ENCODE measurements around the gene NT5C1B. TPM values are rescaled to one million over a fixed set of nuclear protein-coding genes. Genes with fewer than 3 reads are reported as not detected.
"Not testable (repeated sequence)": the region's sequence is repeated elsewhere in the genome, so short reads cannot be mapped to it uniquely, and the experiment has no call there.

The NT5C1B gene
- total RNA-seq, result not detected
- polyA plus RNA-seq (ENCODE audit: insufficient read depth, low read depth, low replicate concordance), result not detected
- long read RNA-seq, donor 1, result 0 reads
- long read RNA-seq, donor 2, result 0 reads
- long read RNA-seq, donor 3, result 0 reads
- long read RNA-seq, donor 4, result 0 reads
- long read RNA-seq, donor 5, result 0 reads
- long read RNA-seq, donor 6, result 0 reads
- long read RNA-seq, donor 7, partial matches to known transcripts, result 0 of 1 reads
- long read RNA-seq, donor 7, other reads (novel, unspliced or antisense), result 1 of 1 reads
- long read RNA-seq, donor 8, result 0 reads
- long read RNA-seq, donor 9, result 0 reads
- long read RNA-seq, donor 10, result 0 reads

GRCh38 chr2:18589354-18589753 is at the start of gene NT5C1B:
NT5C1B (minus strand) TSS chr2:18589569; CDS start chr2:18589468, 101 bp downstream.
- Histone ChIP-seq H3K4me3 (ENCODE audit: low read length in 3 of 3) (no peak within 1 kb of the TSS), H3K4me1 (ENCODE audit: control insufficient read depth in 2 of 3, insufficient read depth in 2 of 3, low read depth in 1 of 3, low read length in 3 of 3) (no peaks in the 10 kb centered on the region), H3K36me3 (ENCODE audit: control insufficient read depth in 2 of 3, insufficient read depth in 3 of 3, low read length in 3 of 3) (no peaks in the 10 kb centered on the region), H3K9me3 (ENCODE audit: control insufficient read depth in 2 of 3, insufficient read depth in 1 of 3, low read length in 3 of 3) (no peaks in the 10 kb centered on the region), H3K27me3 (ENCODE audit: control insufficient read depth, insufficient read depth, low read length) (no peaks in the 10 kb centered on the region), H3K9ac (ENCODE audit: low read length in 3 of 3) (no peak within 1 kb of the TSS), H3K27ac (ENCODE audit: low read depth in 2 of 2, low read length in 2 of 2) (no peak within 1 kb of the TSS)
- FAIRE-seq (no peak), DNase-seq (no peak)
- intact Hi-C loops (cut with DNase I), result no loop called here
- TF ChIP-seq CTCF (IDR thresholded peaks at IDR 0.05; ENCODE audit: borderline replicate concordance, extremely low read depth, insufficient read depth), result no peak

- H3K27me3 ChIP-seq (ENCODE audit: control insufficient read depth, insufficient read depth, low read length), result no peaks in the 10 kb centered on the region
- H3K4me1 ChIP-seq (ENCODE audit: control insufficient read depth in 2 of 3, insufficient read depth in 2 of 3, low read depth in 1 of 3, low read length in 3 of 3), result no peaks in the 10 kb centered on the region
- H3K9ac ChIP-seq (ENCODE audit: low read length in 3 of 3), result no peak overlapping the region
- FAIRE-seq (no peak), DNase-seq (no peak)
- intact Hi-C loops (cut with DNase I), result no loop called here
- H3K36me3 ChIP-seq (ENCODE audit: control insufficient read depth in 2 of 3, insufficient read depth in 3 of 3, low read length in 3 of 3), result no peaks in the 10 kb centered on the region
- H3K27ac ChIP-seq (ENCODE audit: low read depth in 2 of 2, low read length in 2 of 2), result no peak overlapping the region
- peaks cover 0 to 7% (median 3%) of the 10 kb centered on the region in 3 donors for H3K9me3 ChIP-seq (ENCODE audit: control insufficient read depth in 2 of 3, insufficient read depth in 1 of 3, low read length in 3 of 3)
- H3K4me3 ChIP-seq (ENCODE audit: low read length in 3 of 3), result no peak overlapping the region
- no peak for TF ChIP-seq CTCF (IDR thresholded peaks at IDR 0.05; ENCODE audit: borderline replicate concordance, extremely low read depth, insufficient read depth)
Observed at GRCh38 chr2:18637196-18637595, 47.8 kb upstream of the NT5C1B start.

GRCh38 chr2:18632699-18633098 is 43.3 kb upstream of the NT5C1B start:
- H3K4me1 ChIP-seq (ENCODE audit: control insufficient read depth in 2 of 3, insufficient read depth in 2 of 3, low read depth in 1 of 3, low read length in 3 of 3); H3K9ac ChIP-seq (ENCODE audit: low read length in 3 of 3); H3K27me3 ChIP-seq (ENCODE audit: control insufficient read depth, insufficient read depth, low read length); DNase-seq; H3K36me3 ChIP-seq (ENCODE audit: control insufficient read depth in 2 of 3, insufficient read depth in 3 of 3, low read length in 3 of 3); H3K4me3 ChIP-seq (ENCODE audit: low read length in 3 of 3); FAIRE-seq; H3K27ac ChIP-seq (ENCODE audit: low read depth in 2 of 2, low read length in 2 of 2); H3K9me3 ChIP-seq (ENCODE audit: control insufficient read depth in 2 of 3, insufficient read depth in 1 of 3, low read length in 3 of 3); intact Hi-C loops (cut with DNase I): not testable (repeated sequence)

- H3K4me1 ChIP-seq (ENCODE audit: control insufficient read depth in 2 of 3, insufficient read depth in 2 of 3, low read depth in 1 of 3, low read length in 3 of 3), result no peaks in the 10 kb centered on the region
- intact Hi-C loops (cut with DNase I), result no loop called here
- FAIRE-seq, result no peak
- peaks cover 0 to 3% (median 0%) of the 10 kb centered on the region in 3 donors for H3K9me3 ChIP-seq (ENCODE audit: control insufficient read depth in 2 of 3, insufficient read depth in 1 of 3, low read length in 3 of 3)
- no peak overlapping the region for H3K27ac ChIP-seq (ENCODE audit: low read depth in 2 of 2, low read length in 2 of 2)
- no peaks in the 10 kb centered on the region for H3K36me3 ChIP-seq (ENCODE audit: control insufficient read depth in 2 of 3, insufficient read depth in 3 of 3, low read length in 3 of 3)
- no peak for TF ChIP-seq CTCF (IDR thresholded peaks at IDR 0.05; ENCODE audit: borderline replicate concordance, extremely low read depth, insufficient read depth)
- no peak overlapping the region for H3K9ac ChIP-seq (ENCODE audit: low read length in 3 of 3)
- DNase-seq, result no peak
- no peak overlapping the region for H3K4me3 ChIP-seq (ENCODE audit: low read length in 3 of 3)
- no peaks in the 10 kb centered on the region for H3K27me3 ChIP-seq (ENCODE audit: control insufficient read depth, insufficient read depth, low read length)
Observed at GRCh38 chr2:18630941-18631340, 41.6 kb upstream of the NT5C1B start.

All from kidney (tissue), 22 donors.